CD8-positive, alpha-beta memory T cell (primary cell): Measurements from ENCODE around the gene ABHD2. TPM values are rescaled to one million over a fixed set of nuclear protein-coding genes. Genes with fewer than 3 reads are reported as not detected.

Experiments used
- polyA plus RNA-seq: library from polyadenylated mRNA; unstranded; fragments of 300-500 nt; fragmentation: Illumina TruSeq; gene quantifications from one replicate; pipeline ENCODE4 v1.2.3, GENCODE V29; 2021
- total RNA-seq, 2 experiments: library from RNA; stranded (reverse); gene quantifications; one replicate each; pipeline ENCODE4 v1.2.3, GENCODE V29; 2021

ABHD2 gene
- total and polyA plus RNA-seq, 3 experiments from 2014 or later, result 22.9 to 79.8 (median 68.7) TPM

Other genes with a start within 250 kb of the ABHD2 start
- gene HAPLN3, start 192.9 kb upstream of the ABHD2 start, total RNA-seq, result 10 to 100 TPM; 32.2 to 32.3 TPM
- 24.6 TPM for gene HAPLN3, start 192.9 kb upstream of the ABHD2 start, polyA plus RNA-seq
- gene MFGE8, start 175.1 kb upstream of the ABHD2 start, total RNA-seq, result 10 to 100 TPM; 23.0 to 27.1 TPM
- 9.6 TPM for gene MFGE8, start 175.1 kb upstream of the ABHD2 start, polyA plus RNA-seq
- gene RLBP1, start 133.1 kb downstream of the ABHD2 start, total RNA-seq, result not detected
- gene RLBP1, start 133.1 kb downstream of the ABHD2 start, polyA plus RNA-seq, result not detected
- gene FANCI, start 155.5 kb downstream of the ABHD2 start, total RNA-seq, result 100 to 1,000 TPM; 140 to 145 TPM
- gene FANCI, start 155.5 kb downstream of the ABHD2 start, polyA plus RNA-seq, result 6.7 TPM
- gene POLG, start 246.4 kb downstream of the ABHD2 start, total RNA-seq, result 100 to 1,000 TPM; 106 to 110 TPM
- gene POLG, start 246.4 kb downstream of the ABHD2 start, polyA plus RNA-seq, result 56.0 TPM